ENCODE data around the gene HDAC4. TPM values are rescaled to one million over a fixed set of nuclear protein-coding genes. Genes with fewer than 3 reads are reported as not detected.

Gene HDAC4
- total RNA-seq, 2 experiments from 2014 or later = 64.8 to 67.4 TPM

DNA sequence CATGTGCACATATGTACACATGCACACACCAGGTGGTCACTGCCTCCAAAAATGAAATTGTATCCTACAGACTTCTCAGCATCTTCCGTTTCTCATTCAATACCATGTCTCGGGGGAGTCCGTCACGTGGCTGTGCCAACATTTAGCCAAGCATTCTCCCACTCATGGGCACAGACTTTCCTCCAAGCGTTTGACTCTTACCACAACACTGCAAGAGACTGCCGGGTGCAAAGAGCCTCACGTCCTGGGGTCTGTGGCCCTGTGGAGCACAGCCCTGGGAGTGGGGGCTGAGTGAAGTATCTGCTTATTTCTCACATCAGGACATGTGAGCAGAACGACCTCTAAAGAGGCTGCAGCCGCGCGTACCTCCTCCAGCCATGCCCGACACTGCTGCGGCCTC is 28.0 kb downstream of the HDAC4 start:
- ChIA-PET POLR2A (no interaction called here), CTCF (no interaction called here)
- Mint-ChIP-seq H3K4me3 (no peak overlapping the region), H3K4me1 (peaks cover 7% of the 10 kb centered on the region), H3K27ac (no peak overlapping the region), H3K9me3 (no peaks in the 10 kb centered on the region), H3K36me3 (ENCODE audit: low read depth) (no peaks in the 10 kb centered on the region), H3K27me3 (no peaks in the 10 kb centered on the region)
- DNase-seq = no peak

DNA sequence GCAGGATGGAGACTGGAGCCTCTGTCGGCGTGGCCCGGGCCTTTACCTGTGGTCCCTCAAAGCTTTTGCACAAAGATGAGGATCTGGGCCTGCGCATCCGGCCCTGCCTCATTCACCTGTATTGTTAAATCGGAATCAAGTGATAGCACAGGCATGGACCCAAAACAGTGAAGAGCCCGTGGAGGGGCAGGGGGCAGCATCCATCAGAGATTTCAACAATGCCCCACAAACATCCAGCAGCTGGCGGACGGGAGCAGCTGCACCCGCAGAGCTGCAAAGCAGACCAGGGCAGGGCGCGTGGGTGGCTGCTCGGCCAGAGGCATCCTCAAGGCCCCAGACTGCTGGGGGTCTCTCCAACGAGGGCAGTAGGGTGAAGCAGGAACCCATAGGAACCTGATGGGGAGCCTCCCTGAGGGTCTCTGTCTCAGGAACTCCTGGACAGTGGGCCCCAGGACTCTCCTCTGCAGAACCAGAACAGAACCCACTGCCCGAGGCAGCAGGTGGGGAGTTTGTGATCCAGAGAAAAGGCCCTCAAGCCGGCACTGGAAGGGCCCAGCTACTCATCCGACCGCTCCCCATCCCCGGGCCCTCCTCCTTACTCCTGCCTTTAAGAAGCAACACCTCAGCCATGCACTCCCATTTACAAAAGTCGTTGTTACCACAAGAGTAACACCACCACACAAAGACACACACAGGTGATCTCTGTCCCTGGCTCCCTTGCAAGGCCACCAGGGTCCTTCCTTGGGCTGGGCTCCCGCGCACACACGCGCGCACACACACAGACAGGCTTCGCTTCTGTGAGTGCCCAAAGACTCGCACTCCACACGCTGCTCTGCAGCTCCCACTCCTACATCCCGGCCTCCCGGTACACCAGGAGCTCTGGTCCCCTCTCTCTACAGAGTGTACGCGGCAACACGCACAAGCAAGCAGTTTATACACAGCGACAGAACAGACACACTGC is 28.8 kb downstream of the HDAC4 start:
- ChIA-PET CTCF (no interaction called here), POLR2A (interaction anchor here (3.2 kb wide), 1 partner anchor 27 kb away, joined by 15 read pairs; no protein-coding TSS in a partner anchor)
- Mint-ChIP-seq H3K27ac (no peak overlapping the region), H3K4me3 (no peak overlapping the region), H3K27me3 (no peaks in the 10 kb centered on the region), H3K9me3 (no peaks in the 10 kb centered on the region), H3K4me1 (peaks cover 7% of the 10 kb centered on the region), H3K36me3 (ENCODE audit: low read depth) (no peaks in the 10 kb centered on the region)
- no peak for DNase-seq

DNA sequence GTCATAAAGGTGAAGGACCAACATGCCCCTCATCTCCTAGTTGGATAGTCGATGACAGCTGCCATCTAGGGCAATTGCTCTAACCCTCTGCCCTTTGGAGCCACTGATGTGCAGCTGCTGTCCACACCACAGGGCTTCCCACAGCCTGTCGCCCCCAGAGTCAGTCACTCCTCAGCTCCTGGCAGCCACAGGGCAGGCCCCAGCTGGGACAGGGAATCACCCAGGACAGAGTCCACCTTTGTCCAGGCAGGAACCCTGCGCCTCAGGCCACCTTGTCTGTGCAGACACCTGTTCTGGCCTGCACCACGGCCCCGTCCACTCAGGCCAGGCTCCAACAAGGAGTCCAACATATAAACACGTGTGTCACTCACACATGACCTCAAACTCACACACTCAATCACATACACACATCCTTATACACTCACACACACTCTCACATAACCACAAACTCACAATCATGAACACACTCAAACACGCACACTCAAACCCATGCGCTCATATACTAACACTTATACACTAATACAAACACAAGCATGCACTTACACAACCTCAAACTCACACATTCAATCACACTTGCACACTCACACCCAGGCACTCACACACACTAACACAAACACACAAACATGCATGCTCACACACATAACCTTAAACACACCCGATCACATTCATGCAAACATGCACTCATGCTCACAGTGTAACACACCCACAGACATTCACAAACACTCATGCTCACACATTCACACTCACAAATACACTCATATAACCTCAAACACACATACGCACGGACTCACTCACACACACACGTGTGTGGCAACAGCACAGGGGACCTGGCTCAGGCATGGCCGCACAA is 29.7 kb downstream of the HDAC4 start:
- Mint-ChIP-seq H3K9me3 (no peaks in the 10 kb centered on the region), H3K36me3 (ENCODE audit: low read depth) (no peaks in the 10 kb centered on the region), H3K4me1 (peaks cover 7% of the 10 kb centered on the region), H3K27ac (no peak overlapping the region), H3K4me3 (no peak overlapping the region), H3K27me3 (no peaks in the 10 kb centered on the region)
- CTCF ChIA-PET = interaction anchor here (0.8 to 1.3 kb wide), 2 partner anchors 9 to 30 kb away, joined by 5 to 6 read pairs; no protein-coding TSS in a partner anchor
- DNase-seq = no peak
- POLR2A ChIA-PET = interaction anchor here (0.9 to 3.2 kb wide), 6 partner anchors 10 to 104 kb away, joined by 3 to 21 read pairs (median 12); partner anchors contain the start of gene HDAC4

DNA sequence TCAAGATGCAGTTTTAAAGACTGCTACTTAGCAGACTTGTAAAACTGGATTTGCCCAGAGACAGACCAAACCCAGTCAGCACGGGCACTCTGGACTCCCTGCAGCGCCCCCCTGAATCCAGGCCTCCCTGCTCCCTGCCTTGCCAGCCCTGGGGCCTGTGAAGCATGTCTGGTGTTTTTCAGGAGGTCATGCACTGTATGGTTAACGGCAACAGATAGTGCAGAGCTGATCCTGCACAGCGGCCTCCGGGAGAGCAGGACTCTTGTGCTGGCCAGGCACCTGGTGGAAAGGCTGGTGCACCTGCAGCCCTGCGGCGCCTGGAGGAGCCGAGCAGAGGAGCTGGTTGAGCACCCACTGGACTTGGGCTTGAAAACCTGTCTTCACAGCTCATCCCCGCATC is 30.4 kb downstream of the HDAC4 start:
- POLR2A ChIA-PET = interaction anchor here (0.9 to 3.2 kb wide), 6 partner anchors 10 to 103 kb away, joined by 3 to 21 read pairs (median 12); partner anchors contain the start of gene HDAC4
- Mint-ChIP-seq H3K4me1 (peaks cover 7% of the 10 kb centered on the region), H3K9me3 (no peaks in the 10 kb centered on the region), H3K27me3 (no peaks in the 10 kb centered on the region), H3K27ac (no peak overlapping the region), H3K36me3 (ENCODE audit: low read depth) (no peaks in the 10 kb centered on the region), H3K4me3 (peak overlapping the region; percentile 63)
- DNase-seq = no peak
- CTCF ChIA-PET = interaction anchor here (0.8 to 1.8 kb wide), 3 partner anchors 10 to 96 kb away, joined by 5 to 10 read pairs (median 6); no protein-coding TSS in a partner anchor

DNA sequence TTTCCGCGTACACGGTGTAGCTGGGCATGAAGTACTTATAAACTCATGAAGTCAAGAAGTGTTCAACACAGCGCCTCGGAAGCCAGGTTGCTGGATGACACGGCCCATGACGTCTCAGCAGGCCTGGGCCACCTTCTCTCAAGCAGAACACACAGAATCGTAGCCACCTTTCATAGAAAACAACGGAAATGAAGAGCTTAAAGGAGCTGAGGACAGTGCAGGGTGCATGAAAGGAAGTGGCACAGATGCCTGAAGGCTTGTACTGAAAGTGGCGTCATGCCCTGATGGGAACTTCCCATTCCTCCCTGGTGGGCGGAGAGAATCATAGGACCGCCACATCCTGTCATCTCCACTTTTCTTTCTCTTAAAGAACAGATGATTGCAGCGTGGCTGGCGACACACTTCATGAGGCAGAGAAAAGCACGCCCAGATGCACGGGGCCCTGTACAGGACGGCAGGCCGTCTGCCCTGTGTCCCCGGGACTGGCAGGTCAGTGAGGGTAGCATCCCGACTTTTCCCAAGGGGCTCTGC is 31.1 kb downstream of the HDAC4 start:
- Mint-ChIP-seq H3K4me1 (peaks cover 10% of the 10 kb centered on the region), H3K9me3 (peaks cover 1% of the 10 kb centered on the region), H3K36me3 (ENCODE audit: low read depth) (peaks cover under 1% of the 10 kb centered on the region), H3K27me3 (no peaks in the 10 kb centered on the region), H3K4me3 (peak overlapping the region; percentile 63), H3K27ac (no peak overlapping the region)
- POLR2A ChIA-PET = interaction anchor here (0.6 to 3.2 kb wide), 15 partner anchors 9 to 153 kb away, joined by 3 to 21 read pairs (median 4); partner anchors contain the start of gene HDAC4
- CTCF ChIA-PET = interaction anchor here (0.7 to 1.8 kb wide), 4 partner anchors 12 to 95 kb away, joined by 3 to 10 read pairs (median 4); no protein-coding TSS in a partner anchor
- peak; percentile 81 for DNase-seq

DNA sequence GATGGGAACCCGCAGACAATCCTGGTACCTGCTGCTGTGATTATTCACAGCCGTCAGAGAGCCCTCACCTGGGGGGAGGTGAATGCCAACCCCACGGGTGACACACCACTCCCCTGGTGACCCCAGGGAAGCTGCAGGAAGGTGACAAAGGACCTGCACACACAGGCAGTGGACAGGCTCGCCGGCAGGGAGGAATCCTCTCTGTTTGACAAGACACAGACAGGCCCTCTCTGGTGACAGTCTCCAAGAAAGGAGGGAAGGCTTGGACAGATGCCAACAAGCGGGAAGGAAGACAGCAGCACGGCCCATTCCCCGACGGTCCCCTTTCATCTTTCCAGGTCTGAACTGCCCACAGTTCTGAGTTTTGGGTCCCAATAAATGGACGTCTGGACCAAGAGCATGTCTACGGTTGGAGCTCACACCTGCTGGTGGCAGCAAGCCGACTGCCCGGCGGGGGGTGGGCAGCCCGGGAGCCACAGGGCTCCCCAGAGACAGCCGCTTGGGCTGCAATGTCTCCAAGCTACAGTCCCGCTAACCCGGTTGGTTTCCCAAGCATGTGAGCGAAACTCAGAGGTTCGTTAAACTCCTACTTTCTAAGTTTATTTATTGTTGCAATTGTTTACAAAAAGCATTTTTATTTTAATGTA is 31.8 kb downstream of the HDAC4 start:
- Mint-ChIP-seq H3K9me3 (peaks cover 1% of the 10 kb centered on the region), H3K36me3 (ENCODE audit: low read depth) (peaks cover 6% of the 10 kb centered on the region), H3K4me3 (no peak overlapping the region), H3K27ac (no peak overlapping the region), H3K4me1 (peaks cover 16% of the 10 kb centered on the region), H3K27me3 (no peaks in the 10 kb centered on the region)
- ChIA-PET CTCF (interaction anchor here (1.2 to 1.8 kb wide), 2 partner anchors 11 to 94 kb away, joined by 3 to 10 read pairs; no protein-coding TSS in a partner anchor), POLR2A (interaction anchor here (0.9 to 3.2 kb wide), 11 partner anchors 9 to 152 kb away, joined by 3 to 21 read pairs (median 4); partner anchors contain the start of gene HDAC4)
- no peak for DNase-seq

DNA sequence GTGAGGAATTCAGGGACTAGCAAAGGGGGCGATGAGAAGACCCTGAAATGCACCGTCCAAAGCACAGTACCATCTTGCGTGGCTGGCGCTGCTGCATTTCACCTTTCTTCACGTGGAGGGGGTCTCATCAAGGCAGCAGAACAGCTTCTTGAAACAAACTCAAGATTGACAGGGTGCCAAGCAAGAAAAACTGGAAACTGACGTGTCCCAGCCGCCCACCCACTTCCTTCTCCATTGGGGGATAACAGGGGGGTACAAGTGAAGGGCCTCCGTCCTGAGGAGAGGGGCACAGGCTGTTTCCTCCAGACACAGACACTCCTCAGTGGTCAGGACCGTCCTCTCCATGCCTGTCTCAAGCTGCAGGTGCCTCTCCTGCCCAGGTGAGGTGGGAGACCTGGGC is 32.5 kb downstream of the HDAC4 start:
- ChIA-PET CTCF (no interaction called here), POLR2A (interaction anchor here (1.6 to 3.0 kb wide), 2 partner anchors 33 to 65 kb away, joined by 3 to 21 read pairs; partner anchors contain the start of gene HDAC4)

DNA sequence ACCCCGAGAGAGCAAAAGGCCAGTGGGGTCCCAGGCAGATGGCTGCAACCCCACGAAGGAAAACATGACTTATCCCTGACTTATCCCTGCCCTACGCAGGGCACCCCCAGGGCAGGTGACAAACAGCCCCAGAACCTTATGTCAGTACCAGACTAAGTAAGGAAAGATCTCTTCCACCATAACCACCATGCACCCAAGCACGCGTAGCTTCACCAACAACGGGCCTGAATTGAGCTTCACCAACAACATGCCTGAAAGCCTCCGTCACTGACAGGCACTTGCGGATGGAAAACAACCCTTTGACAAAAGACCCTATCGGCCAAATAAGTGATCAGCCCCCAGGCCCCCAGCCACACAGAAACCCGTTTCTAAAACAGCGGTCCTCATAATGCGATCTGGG is 34.1 kb downstream of the HDAC4 start:
- Mint-ChIP-seq H3K27me3 (no peaks in the 10 kb centered on the region), H3K4me1 (peaks cover 25% of the 10 kb centered on the region), H3K36me3 (ENCODE audit: low read depth) (peaks cover 7% of the 10 kb centered on the region), H3K27ac (peak overlapping the region; percentile 6), H3K4me3 (no peak overlapping the region), H3K9me3 (peaks cover 1% of the 10 kb centered on the region)
- ChIA-PET POLR2A (no interaction called here), CTCF (no interaction called here)
- no peak for DNase-seq

More for the DNA sequence above, 32.5 kb downstream of the HDAC4 start:
- Mint-ChIP-seq H3K9me3 (peaks cover 1% of the 10 kb centered on the region), H3K27ac (peak overlapping the region; percentile 24), H3K4me3 (no peak overlapping the region), H3K27me3 (no peaks in the 10 kb centered on the region), H3K4me1 (peaks cover 23% of the 10 kb centered on the region), H3K36me3 (ENCODE audit: low read depth) (peaks cover 7% of the 10 kb centered on the region)
- DNase-seq = no peak

DNA sequence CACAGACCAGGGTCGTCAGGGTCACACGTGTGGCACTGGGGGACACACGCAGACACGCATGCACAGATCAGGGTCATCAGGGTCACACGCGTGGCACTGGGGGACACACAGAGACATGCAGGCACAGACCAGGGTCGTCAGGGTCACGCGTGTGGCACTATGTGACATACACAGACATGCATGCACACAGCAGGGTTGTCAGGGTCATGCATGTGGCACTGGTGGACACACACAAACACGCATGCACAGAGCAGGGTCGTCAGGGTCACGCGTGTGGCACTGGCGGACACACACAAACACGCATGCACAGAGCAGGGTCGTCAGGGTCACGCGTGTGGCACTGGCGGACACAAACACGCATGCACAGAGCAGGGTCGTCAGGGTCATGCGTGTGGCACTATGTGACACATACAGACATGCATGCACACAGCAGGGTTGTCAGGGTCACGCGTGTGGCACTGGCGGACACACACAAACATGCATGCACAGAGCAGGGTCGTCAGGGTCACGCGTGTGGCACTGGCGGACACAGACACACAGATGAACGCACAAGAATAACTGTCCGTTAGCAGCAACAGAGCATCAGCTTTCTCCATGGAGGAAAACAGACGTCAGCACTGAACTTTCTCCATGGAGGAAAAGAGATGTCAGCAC is 34.9 kb downstream of the HDAC4 start:
- no peak for DNase-seq
- ChIA-PET CTCF (no interaction called here), POLR2A (no interaction called here)

DNA sequence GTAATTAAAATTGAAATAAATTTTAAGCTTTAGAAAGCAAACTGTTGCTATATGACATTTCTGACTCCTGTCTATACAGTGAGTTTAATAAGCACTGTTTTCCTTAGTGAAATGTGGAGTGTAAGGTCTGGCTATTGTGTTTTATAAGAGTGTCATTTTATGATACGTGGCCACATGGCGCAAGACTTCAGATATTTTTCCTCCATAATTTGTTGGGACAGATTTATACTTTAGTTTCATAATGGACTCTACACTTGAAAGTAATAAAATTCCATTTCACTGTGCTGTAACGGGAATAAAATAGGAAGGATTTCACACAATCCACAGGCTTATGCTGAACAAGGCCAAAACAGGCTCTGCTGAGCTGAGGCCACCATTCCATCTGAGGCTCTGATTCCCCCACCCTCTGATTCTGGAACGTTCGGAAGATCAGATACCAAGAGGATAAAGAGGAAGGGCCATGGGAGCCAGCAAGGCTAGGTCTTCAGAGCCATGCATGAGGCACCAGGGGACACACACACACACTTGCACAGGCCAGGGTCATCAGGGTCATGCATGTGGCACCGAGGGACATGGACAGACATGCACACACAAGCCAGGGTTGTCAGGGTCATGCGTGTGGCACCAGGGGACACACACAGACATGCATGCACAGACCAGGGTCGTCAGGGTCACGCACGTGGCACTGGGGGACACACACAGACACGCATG is 35.6 kb downstream of the HDAC4 start:
- Mint-ChIP-seq H3K27ac (no peak overlapping the region), H3K4me1 (peaks cover 25% of the 10 kb centered on the region), H3K36me3 (ENCODE audit: low read depth) (peaks cover 7% of the 10 kb centered on the region), H3K9me3 (peaks cover 1% of the 10 kb centered on the region), H3K4me3 (no peak overlapping the region), H3K27me3 (no peaks in the 10 kb centered on the region)
- POLR2A ChIA-PET = no interaction called here
- no peak for DNase-seq
- CTCF ChIA-PET = no interaction called here

More for the DNA sequence above, 34.9 kb downstream of the HDAC4 start:
- Mint-ChIP-seq H3K27me3 (no peaks in the 10 kb centered on the region), H3K9me3 (peaks cover 1% of the 10 kb centered on the region), H3K4me3 (no peak overlapping the region), H3K4me1 (peaks cover 25% of the 10 kb centered on the region), H3K27ac (no peak overlapping the region), H3K36me3 (ENCODE audit: low read depth) (peaks cover 7% of the 10 kb centered on the region)

DNA sequence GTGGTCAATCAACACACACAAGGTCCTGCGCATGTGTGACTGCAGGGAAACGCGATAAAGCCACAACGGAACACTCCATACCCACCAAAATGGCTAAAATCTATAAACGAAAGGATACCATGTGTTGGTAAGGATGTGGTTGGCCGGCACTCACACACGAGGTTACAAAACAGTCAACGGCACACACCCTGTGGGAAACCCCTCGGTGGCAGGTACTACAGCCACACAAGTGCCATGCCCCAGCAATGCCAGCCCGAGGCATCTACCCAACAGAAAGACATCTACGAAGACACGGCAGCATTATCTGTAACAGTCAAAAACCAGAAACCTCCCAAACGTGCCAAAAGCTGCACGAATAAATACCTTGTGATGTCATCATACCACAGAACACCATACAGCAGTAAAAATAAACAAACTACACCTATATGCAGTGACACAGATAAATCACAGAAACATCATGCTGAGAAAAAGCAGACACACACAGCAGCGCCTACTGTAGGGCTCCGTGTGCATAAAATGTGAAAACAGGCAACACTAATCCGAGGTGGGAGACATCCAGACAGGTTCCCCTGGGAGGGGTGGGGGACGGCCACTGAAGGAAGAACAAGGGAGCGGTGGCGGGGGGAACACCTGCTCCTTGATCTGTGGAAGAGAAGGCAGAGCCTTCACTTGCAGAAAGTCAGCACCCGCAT is 36.7 kb downstream of the HDAC4 start:
- Mint-ChIP-seq H3K27ac (peak overlapping the region; percentile 55), H3K4me3 (no peak overlapping the region), H3K27me3 (no peaks in the 10 kb centered on the region), H3K36me3 (ENCODE audit: low read depth) (peaks cover 7% of the 10 kb centered on the region), H3K4me1 (peaks cover 23% of the 10 kb centered on the region), H3K9me3 (peaks cover 1% of the 10 kb centered on the region)
- POLR2A ChIA-PET = no interaction called here
- peak; percentile 57 for DNase-seq
- CTCF ChIA-PET = no interaction called here
